ENCODE data around the gene ANKS3. TPM values are rescaled to one million over a fixed set of nuclear protein-coding genes. Genes with fewer than 3 reads are reported as not detected.
"Not testable (repeated sequence)": the region's sequence is repeated elsewhere in the genome, so short reads cannot be mapped to it uniquely, and the experiment has no call there.

ANKS3 gene
- total RNA-seq, 2 donors from 2014 or later: 6.7 to 13.5 TPM

- no peak for TF ChIP-seq CTCF (IDR thresholded peaks at IDR 0.05)
- Histone ChIP-seq H3K9me3 (no peaks in the 10 kb centered on the region), H3K27ac (no peak overlapping the region), H3K36me3 (peaks cover 68% of the 10 kb centered on the region), H3K4me3 (no peak overlapping the region), H3K27me3 (no peaks in the 10 kb centered on the region), H3K4me1 (no peaks in the 10 kb centered on the region)
- DNase-seq (ENCODE audit: low spot score): no peak
Observed at GRCh38 chr16:4651827-4652226, 82.2 kb downstream of the ANKS3 start.

GRCh38 chr16:4650443-4651074, 83.5 kb downstream of the ANKS3 start:
- H3K4me1 ChIP-seq; H3K27ac ChIP-seq; H3K27me3 ChIP-seq; DNase-seq (ENCODE audit: low spot score); H3K9me3 ChIP-seq; H3K4me3 ChIP-seq: not testable (repeated sequence)
- TF ChIP-seq CTCF (IDR thresholded peaks at IDR 0.05): peak; percentile 27 to 69
- peaks cover 55% of the 10 kb centered on the region for H3K36me3 ChIP-seq

- no peaks in the 10 kb centered on the region for H3K4me1 ChIP-seq
- TF ChIP-seq CTCF (IDR thresholded peaks at IDR 0.05): no peak
- no peak overlapping the region for H3K27ac ChIP-seq
- no peak for DNase-seq (ENCODE audit: low spot score)
- H3K9me3 ChIP-seq: no peaks in the 10 kb centered on the region
- H3K36me3 ChIP-seq: peaks cover 48% of the 10 kb centered on the region
- no peaks in the 10 kb centered on the region for H3K27me3 ChIP-seq
- no peak overlapping the region for H3K4me3 ChIP-seq
Observed at GRCh38 chr16:4649744-4650442, 84.2 kb downstream of the ANKS3 start.

GRCh38 chr16:4648917-4649316, 85.2 kb downstream of the ANKS3 start:
- H3K27me3 ChIP-seq: no peaks in the 10 kb centered on the region
- no peak overlapping the region for H3K27ac ChIP-seq
- no peak for DNase-seq (ENCODE audit: low spot score)
- TF ChIP-seq CTCF (IDR thresholded peaks at IDR 0.05): no peak
- H3K9me3 ChIP-seq: no peaks in the 10 kb centered on the region
- H3K4me1 ChIP-seq: no peaks in the 10 kb centered on the region
- H3K4me3 ChIP-seq: no peak overlapping the region
- H3K36me3 ChIP-seq: peaks cover 39% of the 10 kb centered on the region

- H3K27me3 ChIP-seq: no peaks in the 10 kb centered on the region
- TF ChIP-seq CTCF (IDR thresholded peaks at IDR 0.05): no peak
- no peaks in the 10 kb centered on the region for H3K9me3 ChIP-seq
- H3K27ac ChIP-seq: no peak overlapping the region
- peaks cover 26% of the 10 kb centered on the region for H3K36me3 ChIP-seq
- H3K4me1 ChIP-seq: no peaks in the 10 kb centered on the region
- DNase-seq (ENCODE audit: low spot score): no peak
- no peak overlapping the region for H3K4me3 ChIP-seq
Observed at GRCh38 chr16:4647644-4647980, 86.5 kb downstream of the ANKS3 start.
